Uterus (tissue), 2 donors: Measurements from ENCODE around the gene DNM3.

ENCODE experiments used
- POLR2A ChIP-seq, 2 donors: fragments of 450-650 bp; IDR thresholded peaks; one replicate each; pipeline ENCODE4 v1.6.1; 2016; ENCODE audit warnings: antibody characterized with exemption in 2 of 2, mild to moderate bottlenecking in 1 of 2, moderate library complexity in 1 of 2
- TF ChIP-seq, protein P1 (sequence below), 4 experiments: fragments of 200-600 bp in 2 of 4; fragments of 450-650 bp in 2 of 4; sonication (generic) in 2 of 4; IDR thresholded peaks; one replicate each; pipeline ENCODE4 v1.5.1; 2016 to 2019; ENCODE audit warnings: antibody characterized with exemption in 4 of 4, mild to moderate bottlenecking in 2 of 4, moderate library complexity in 1 of 4

GRCh38 chr1:171911506-171911905 is 70.2 kb downstream of the DNM3 start:
- TF ChIP-seq, protein P1, sequence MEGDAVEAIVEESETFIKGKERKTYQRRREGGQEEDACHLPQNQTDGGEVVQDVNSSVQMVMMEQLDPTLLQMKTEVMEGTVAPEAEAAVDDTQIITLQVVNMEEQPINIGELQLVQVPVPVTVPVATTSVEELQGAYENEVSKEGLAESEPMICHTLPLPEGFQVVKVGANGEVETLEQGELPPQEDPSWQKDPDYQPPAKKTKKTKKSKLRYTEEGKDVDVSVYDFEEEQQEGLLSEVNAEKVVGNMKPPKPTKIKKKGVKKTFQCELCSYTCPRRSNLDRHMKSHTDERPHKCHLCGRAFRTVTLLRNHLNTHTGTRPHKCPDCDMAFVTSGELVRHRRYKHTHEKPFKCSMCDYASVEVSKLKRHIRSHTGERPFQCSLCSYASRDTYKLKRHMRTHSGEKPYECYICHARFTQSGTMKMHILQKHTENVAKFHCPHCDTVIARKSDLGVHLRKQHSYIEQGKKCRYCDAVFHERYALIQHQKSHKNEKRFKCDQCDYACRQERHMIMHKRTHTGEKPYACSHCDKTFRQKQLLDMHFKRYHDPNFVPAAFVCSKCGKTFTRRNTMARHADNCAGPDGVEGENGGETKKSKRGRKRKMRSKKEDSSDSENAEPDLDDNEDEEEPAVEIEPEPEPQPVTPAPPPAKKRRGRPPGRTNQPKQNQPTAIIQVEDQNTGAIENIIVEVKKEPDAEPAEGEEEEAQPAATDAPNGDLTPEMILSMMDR (IDR thresholded peaks at IDR 0.05): no peak
- TF ChIP-seq POLR2A (IDR thresholded peaks at IDR 0.05): no peak
